ENCODE measurements around the gene PLPP7.

GRCh38 chr9:131287359-131287758 lies 2.2 kb upstream of the PLPP7 start:
- TF ChIP-seq CTCF (IDR thresholded peaks at IDR 0.05; ENCODE audit: low read depth, low read length) (no peak), MYC (IDR thresholded peaks at IDR 0.05; ENCODE audit: low read depth, low read length) (no peak), POLR2A (IDR thresholded peaks at IDR 0.05; ENCODE audit: extremely low read depth, insufficient read length) (no peak)
